H1 (cell line): Measurements from ENCODE around the gene MAP6. TPM values are rescaled to one million over a fixed set of nuclear protein-coding genes. Genes with fewer than 3 reads are reported as not detected.

Source experiments
- CTCF ChIA-PET: fragments of 300-600 bp; sonication (Branson Sonifier 250); formaldehyde crosslinking; loops from one replicate; lab custom pipeline; 2021; ENCODE audit not compliant: partially characterized antibody; lab: Charles Lee
- POLR2A ChIA-PET: fragments of 300-600 bp; sonication (Branson Sonifier 250); formaldehyde crosslinking; loops from one replicate; lab custom pipeline; 2021; ENCODE audit warnings: inconsistent platforms; ENCODE audit not compliant: partially characterized antibody; lab: Charles Lee
- DNase-seq, 2 experiments: peaks; one replicate each; pipeline versions ENCODE4 v3.0.0 to v3.0.0-alpha.2; 2010 to 2022; ENCODE audit warnings: low spot score in 2 of 2, low read depth in 1 of 2, mixed read lengths in 1 of 2
- FAIRE-seq: peaks from 2 replicates; lab custom pipeline; 2011; peaks lifted over from hg19 to GRCh38; lab: Jason Lieb, UNC
- H2AFZ ChIP-seq: 2 replicates; pipeline ENCODE4 v1.8.1; 2012; ENCODE audit warnings: low read length, inconsistent platforms
- H2AK5ac ChIP-seq: 2 replicates; pipeline ENCODE4 v1.6.1; 2013; ENCODE audit warnings: low read depth, low read length
- H2BK120ac ChIP-seq: replicated peaks from 2 replicates; pipeline ENCODE3; 2013; ENCODE audit warnings: low read depth, low read length, inconsistent platforms
- H2BK12ac ChIP-seq: 2 replicates; pipeline ENCODE4 v1.6.1; 2013; ENCODE audit warnings: low read depth, low read length
- H2BK15ac ChIP-seq: 2 replicates; pipeline ENCODE4 v1.6.1; 2013; ENCODE audit warnings: low read length
- H2BK20ac ChIP-seq: 2 replicates; pipeline ENCODE4 v1.6.1; 2013; ENCODE audit warnings: low read length
- H2BK5ac ChIP-seq: 2 replicates; pipeline ENCODE4 v1.6.1; 2013; ENCODE audit warnings: low read depth, low read length
- H3K14ac ChIP-seq: 2 replicates; pipeline ENCODE4 v1.6.1; 2013; ENCODE audit warnings: inconsistent platforms; ENCODE audit not compliant: insufficient read length
- H3K18ac ChIP-seq: 2 replicates; pipeline ENCODE4 v1.6.1; 2013; ENCODE audit warnings: low read length; ENCODE audit errors: extremely low read depth
- H3K23ac ChIP-seq: 2 replicates; pipeline ENCODE4 v1.6.1; 2013; ENCODE audit warnings: inconsistent platforms; ENCODE audit not compliant: insufficient read length
- H3K23me2 ChIP-seq: 2 replicates; pipeline ENCODE4 v1.6.1; 2013; ENCODE audit warnings: low read depth, low read length
- H3K27ac ChIP-seq: 2 replicates; pipeline ENCODE4 v1.6.1; 2011; ENCODE audit warnings: low read depth, low read length, inconsistent platforms
- H3K27me3 ChIP-seq, 4 experiments: replicated peaks in 1 of 4; 1 replicate in 1 of 4; 2 replicates in 3 of 4; pipeline versions ENCODE4 v1.6.1 to v1.8.1; 2011 to 2013; ENCODE audit warnings: low read length in 3 of 4, mild to moderate bottlenecking in 3 of 4, inconsistent platforms in 2 of 4, mixed read lengths in 2 of 4, moderate library complexity in 1 of 4; ENCODE audit not compliant: control insufficient read depth in 3 of 4, insufficient read depth in 3 of 4; ENCODE audit errors: extremely low read depth in 1 of 4
- H3K36me3 ChIP-seq, 4 experiments: 2 replicates each; pipeline versions ENCODE4 v1.6.1 to v1.8.1; 2011 to 2013; ENCODE audit warnings: mild to moderate bottlenecking in 4 of 4, low read length in 3 of 4, moderate library complexity in 2 of 4, control low read depth in 1 of 4, inconsistent platforms in 1 of 4; ENCODE audit not compliant: insufficient read depth in 4 of 4, control insufficient read depth in 2 of 4
- H3K4ac ChIP-seq: replicated peaks from 2 replicates; pipeline ENCODE3; 2013; ENCODE audit warnings: low read length, low read depth, mixed read lengths, inconsistent platforms; ENCODE audit not compliant: insufficient read length
- H3K4me1 ChIP-seq, 4 experiments: replicated peaks in 1 of 4; 1 replicate in 1 of 4; 2 replicates in 3 of 4; pipeline versions ENCODE4 v1.6.1 to v1.8.1; 2011 to 2013; ENCODE audit warnings: low read length in 3 of 4, inconsistent platforms in 2 of 4, mixed read lengths in 1 of 4; ENCODE audit not compliant: insufficient read depth in 4 of 4, control insufficient read depth in 3 of 4
- H3K4me2 ChIP-seq, 2 experiments: 2 replicates each; pipeline versions ENCODE4 v1.6.1 to v1.8.1; 2011 to 2013; ENCODE audit warnings: low read depth in 2 of 2, low read length in 2 of 2, control low read depth in 1 of 2, inconsistent platforms in 1 of 2, mild to moderate bottlenecking in 1 of 2; ENCODE audit not compliant: insufficient read depth in 1 of 2
- H3K4me3 ChIP-seq, 4 experiments: fragments of 200-600, 300-600 bp in 1 of 4; sonication (generic), shearing (Covaris generic), sonication (Bioruptor Twin) in 1 of 4; 2 replicates each; pipeline versions ENCODE4 v1.5.1 to v1.8.1; 2011 to 2016; ENCODE audit warnings: low read length in 4 of 4, low read depth in 3 of 4, control low read depth in 2 of 4, inconsistent platforms in 2 of 4, mild to moderate bottlenecking in 2 of 4, mixed read lengths in 1 of 4, moderate library complexity in 1 of 4; ENCODE audit not compliant: insufficient read depth in 2 of 4; ENCODE audit errors: extremely low read depth in 1 of 4
- H3K56ac ChIP-seq: replicated peaks from 2 replicates; pipeline ENCODE3; 2013; ENCODE audit warnings: low read depth, mild to moderate bottlenecking, mixed read lengths, low read length, inconsistent platforms; ENCODE audit not compliant: insufficient read length
- H3K79me1 ChIP-seq: 2 replicates; pipeline ENCODE4 v1.6.1; 2013; ENCODE audit warnings: low read depth, low read length, control low read depth
- H3K79me2 ChIP-seq, 2 experiments: 2 replicates each; pipeline versions ENCODE4 v1.6.1 to v1.8.1; 2012 to 2013; ENCODE audit warnings: low read length in 2 of 2, mild to moderate bottlenecking in 2 of 2, inconsistent platforms in 1 of 2; ENCODE audit not compliant: insufficient read depth in 2 of 2, control insufficient read depth in 1 of 2
- H3K9ac ChIP-seq, 4 experiments: replicated peaks in 1 of 4; 1 replicate in 1 of 4; 2 replicates in 3 of 4; pipeline versions ENCODE4 v1.6.1 to v1.8.1; 2011 to 2013; ENCODE audit warnings: low read depth in 3 of 4, low read length in 3 of 4, control low read depth in 2 of 4, mild to moderate bottlenecking in 2 of 4, moderate library complexity in 2 of 4, inconsistent platforms in 1 of 4; ENCODE audit errors: extremely low read depth in 1 of 4
- H3K9me3 ChIP-seq, 2 experiments: 2 replicates each; pipeline versions ENCODE4 v1.6.1 to v1.8.1; 2012 to 2013; ENCODE audit warnings: mild to moderate bottlenecking in 2 of 2, moderate library complexity in 2 of 2, control low read depth in 1 of 2, inconsistent platforms in 1 of 2, low read depth in 1 of 2, low read length in 1 of 2, mixed read lengths in 1 of 2; ENCODE audit not compliant: insufficient read depth in 2 of 2
- H4K20me1 ChIP-seq, 2 experiments: replicated peaks in 1 of 2; 2 replicates each; pipeline versions ENCODE3 to v1.8.1; 2011 to 2013; ENCODE audit warnings: inconsistent platforms in 2 of 2, low read length in 2 of 2, mild to moderate bottlenecking in 1 of 2; ENCODE audit not compliant: insufficient read depth in 2 of 2, control insufficient read depth in 1 of 2
- H4K5ac ChIP-seq: 2 replicates; pipeline ENCODE4 v1.6.1; 2013; ENCODE audit warnings: low read length, low read depth, mixed read lengths, inconsistent platforms; ENCODE audit not compliant: insufficient read length
- H4K8ac ChIP-seq: 2 replicates; pipeline ENCODE4 v1.8.0; 2013; ENCODE audit warnings: mild to moderate bottlenecking, moderate library complexity, low read length, inconsistent platforms; ENCODE audit not compliant: insufficient read depth; ENCODE audit errors: extremely low read depth
- H4K91ac ChIP-seq: replicated peaks from 2 replicates; pipeline ENCODE3; 2013; ENCODE audit warnings: low read length, mixed read lengths, inconsistent platforms; ENCODE audit not compliant: insufficient read length
- BRCA1 ChIP-seq: IDR thresholded peaks from 2 replicates; pipeline ENCODE4 v1.6.1; 2012; ENCODE audit warnings: low read depth, low read length, improper control_type of control experiment
- CHD2 ChIP-seq: IDR thresholded peaks from 2 replicates; pipeline ENCODE4 v1.6.1; 2012; ENCODE audit warnings: low read length, improper control_type of control experiment
- KDM1A ChIP-seq: fragments of 200-600, 300-600 bp; sonication (generic); IDR thresholded peaks from 2 replicates; pipeline ENCODE4 v1.7.1; 2016; ENCODE audit warnings: mild to moderate bottlenecking, low read length, borderline replicate concordance
- RBBP5 ChIP-seq: IDR thresholded peaks from 2 replicates; pipeline ENCODE4 v1.7.1; 2012; ENCODE audit warnings: low read depth, mild to moderate bottlenecking, inconsistent platforms, low read length, moderate library complexity, borderline replicate concordance
- SIRT6 ChIP-seq: IDR thresholded peaks from one replicate; pipeline ENCODE4 v1.7.1; 2012; ENCODE audit warnings: low read length, inconsistent platforms
- TAF1 ChIP-seq: IDR thresholded peaks from 2 replicates; pipeline ENCODE4 v1.6.1; 2011; ENCODE audit warnings: mild to moderate bottlenecking, low read depth, low read length
- WGBS, 2 experiments: shearing (Covaris generic) in 1 of 2; methylation state at CpG; one replicate each; pipeline versions ENCODE4 v1.1.6 to v1.1.7; 2013 to 2015; ENCODE audit warnings: low lambda C conversion rate in 2 of 2, mixed read lengths in 2 of 2, inconsistent platforms in 1 of 2, low coverage in 1 of 2, missing lambda C conversion rate in 1 of 2; ENCODE audit not compliant: insufficient replicate concordance in 2 of 2, insufficient coverage in 1 of 2, insufficient read length in 1 of 2; ENCODE audit errors: extremely low coverage in 1 of 2, missing lambda C conversion rate in 1 of 2; 5-methylcytosine and 5-hydroxymethylcytosine counted together
- polyA plus RNA-seq, 7 experiments: library from polyadenylated mRNA; depleted of rRNA in 3 of 7; stranded (reverse) in 5 of 7; unstranded in 2 of 7; fragments of >200 nt in 5 of 7; fragments of 200-250 nt in 2 of 7; gene quantifications; 1 replicate in 5 of 7; 2 replicates in 1 of 7; 4 replicates in 1 of 7; pipeline versions ENCODE4 v1.2.1 to v1.2.3, GENCODE V29; 2011 to 2013; ENCODE audit warnings: missing spikeins in 2 of 7, mixed read lengths in 2 of 7
- total RNA-seq: library from RNA; stranded (reverse); fragmentation: NEBNext Ultra II Directional; extraction: Animal tissue kit (Norgen Biotek cat#: 25700); gene quantifications from 2 replicates; pipeline ENCODE4 v1.2.1, GENCODE V29; 2021
- TF ChIP-seq, protein P1 (sequence below): IDR thresholded peaks from 2 replicates; pipeline ENCODE4 v1.6.1; 2012; ENCODE audit warnings: inconsistent platforms
- TF ChIP-seq, protein P2 (sequence below): IDR thresholded peaks from 2 replicates; pipeline ENCODE4 v1.6.1; 2012; ENCODE audit warnings: low read length, inconsistent platforms

MAP6 gene
- total and polyA plus RNA-seq, 2 of the 8 experiments (the other 6 are each of a cell fraction or from before 2014, with no cell fraction given) = 0.54 to 0.89 TPM

DNA sequence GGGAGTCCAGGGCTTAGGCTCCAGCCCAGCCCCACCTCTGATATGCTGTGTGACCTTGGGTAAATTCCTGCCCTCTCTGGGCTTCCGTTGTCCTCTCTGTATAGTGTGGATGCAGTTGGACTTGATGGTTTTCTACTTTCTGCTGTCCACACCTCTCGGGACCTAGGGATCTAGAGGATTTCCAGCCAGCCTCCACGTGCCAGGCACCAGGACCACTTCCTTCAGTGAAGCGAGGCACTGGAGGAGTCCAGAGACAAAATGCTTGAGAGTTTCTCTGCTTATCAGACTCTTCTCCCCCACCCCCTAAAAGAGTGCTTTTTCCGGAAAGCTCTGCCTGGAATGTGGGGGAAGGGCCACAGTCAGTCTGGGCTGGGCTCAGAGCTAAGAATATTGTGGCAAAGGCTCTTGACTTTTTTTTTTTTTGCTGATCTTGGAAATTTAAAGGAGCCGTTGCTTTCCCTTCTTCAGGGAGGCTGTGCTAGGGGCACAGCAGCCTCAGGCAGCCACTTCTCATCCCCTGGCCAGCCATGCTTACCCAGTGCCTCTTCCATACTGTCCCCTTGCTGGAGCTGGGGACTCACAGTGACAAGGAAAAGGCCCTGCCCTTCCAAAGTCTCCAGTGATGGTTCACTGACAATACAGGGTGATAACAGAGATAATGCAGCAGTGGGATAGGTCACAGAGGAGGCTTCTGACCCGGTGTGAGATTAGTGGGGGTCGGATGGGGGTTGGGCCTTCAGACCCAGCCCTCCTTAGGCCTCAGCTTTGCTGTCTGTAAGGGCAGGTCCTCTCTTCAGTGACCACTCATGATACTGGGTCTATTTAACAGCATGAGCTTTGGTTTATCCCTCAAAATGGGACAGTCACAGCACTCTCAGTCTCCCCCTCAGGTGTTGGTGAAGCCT lies 109.6 kb downstream of the MAP6 start:
- H2AFZ ChIP-seq = no peak overlapping the region
- H3K79me2 ChIP-seq = peaks cover under 1 to 25% of the 10 kb centered on the region in 2 experiments; a peak in 3 of 4 replicates
- peaks cover 10% of the 10 kb centered on the region for H3K23me2 ChIP-seq
- H2BK12ac ChIP-seq = peak overlapping the region; percentile 94
- H3K27ac ChIP-seq = peak overlapping the region; percentile 12; the same call in 1 of the 2 replicates
- peak overlapping the region; percentile 98 for H2BK20ac ChIP-seq
- peak overlapping the region; percentile 2 for H3K4ac ChIP-seq
- no peak overlapping the region for H3K23ac ChIP-seq
- no peak overlapping the region for H3K14ac ChIP-seq
- H3K4me1 ChIP-seq = peaks cover 3 to 39% (median 28%) of the 10 kb centered on the region in 4 experiments
- H3K9ac ChIP-seq = no peak overlapping the region; a peak in 2 of 7 replicates
- no peaks in the 10 kb centered on the region for H3K27me3 ChIP-seq
- ChIA-PET CTCF (interaction anchor here (0.6 to 16.9 kb wide), 14 partner anchors 10 to 1638 kb away, joined by 3 to 344 read pairs (median 4); no protein-coding TSS in a partner anchor), POLR2A (interaction anchor here (0.6 to 35.1 kb wide), 14 partner anchors 4 to 855 kb away, joined by 3 to 1120 read pairs (median 4); partner anchors contain the start of genes GDPD5 and SERPINH1)
- DNase-seq (no peak), FAIRE-seq (no peak)
- H2AK5ac ChIP-seq = peak overlapping the region; percentile 93; the same call in 1 of the 2 replicates
- peak overlapping the region; percentile 91 for H4K91ac ChIP-seq
- H2BK5ac ChIP-seq = peak overlapping the region; percentile 88
- H3K9me3 ChIP-seq = no peaks in the 10 kb centered on the region
- H2BK120ac ChIP-seq = peak overlapping the region; percentile 51
- whole genome bisulfite sequencing, 2 experiments = 59% methylated on average over 8 of the region's 8 CpGs; no CpG with 5 or more reads in 1 of the 2 experiments
- H4K5ac ChIP-seq = peak overlapping the region; percentile 18
- peak overlapping the region; percentile 92; the same call in 1 of the 2 replicates for H2BK15ac ChIP-seq
- H3K4me3 ChIP-seq = no peak overlapping the region
- no peaks in the 10 kb centered on the region for H4K20me1 ChIP-seq
- H3K4me2 ChIP-seq = peak overlapping the region; percentile 12 to 40; a peak in 3 of 4 replicates
- 0 out of 2 replicates have a peak overlapping the region, but pooled peaks have one; percentile 47 for H4K8ac ChIP-seq
- peak overlapping the region; percentile 91 for H3K18ac ChIP-seq
- no peaks in the 10 kb centered on the region for H3K36me3 ChIP-seq
- no peak overlapping the region for H3K56ac ChIP-seq
- H3K79me1 ChIP-seq = no peaks in the 10 kb centered on the region
- TF ChIP-seq, protein P1, sequence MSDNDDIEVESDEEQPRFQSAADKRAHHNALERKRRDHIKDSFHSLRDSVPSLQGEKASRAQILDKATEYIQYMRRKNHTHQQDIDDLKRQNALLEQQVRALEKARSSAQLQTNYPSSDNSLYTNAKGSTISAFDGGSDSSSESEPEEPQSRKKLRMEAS = peak; percentile 48; the same call in 1 of the 2 replicates
- TF ChIP-seq CHD2 = peak; percentile 17; the same call in 1 of the 2 replicates
- TF ChIP-seq BRCA1 = no peak
- TF ChIP-seq RBBP5 = 0 out of 2 replicates have a peak, but pooled peaks have one; percentile 44
- TF ChIP-seq, protein P2, sequence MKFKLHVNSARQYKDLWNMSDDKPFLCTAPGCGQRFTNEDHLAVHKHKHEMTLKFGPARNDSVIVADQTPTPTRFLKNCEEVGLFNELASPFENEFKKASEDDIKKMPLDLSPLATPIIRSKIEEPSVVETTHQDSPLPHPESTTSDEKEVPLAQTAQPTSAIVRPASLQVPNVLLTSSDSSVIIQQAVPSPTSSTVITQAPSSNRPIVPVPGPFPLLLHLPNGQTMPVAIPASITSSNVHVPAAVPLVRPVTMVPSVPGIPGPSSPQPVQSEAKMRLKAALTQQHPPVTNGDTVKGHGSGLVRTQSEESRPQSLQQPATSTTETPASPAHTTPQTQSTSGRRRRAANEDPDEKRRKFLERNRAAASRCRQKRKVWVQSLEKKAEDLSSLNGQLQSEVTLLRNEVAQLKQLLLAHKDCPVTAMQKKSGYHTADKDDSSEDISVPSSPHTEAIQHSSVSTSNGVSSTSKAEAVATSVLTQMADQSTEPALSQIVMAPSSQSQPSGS = 0 out of 2 replicates have a peak, but pooled peaks have one; percentile 58
- peak; percentile 98 for TF ChIP-seq KDM1A
- no peak for TF ChIP-seq SIRT6
- 0 out of 2 replicates have a peak, but pooled peaks have one; percentile 41 for TF ChIP-seq TAF1
